HTERT RPE-1 (cell line): Measurements from ENCODE around the gene INAFM2.

Experiments used
- in situ Hi-C: fragments of 300-500 bp; cut with MboI; formaldehyde crosslinking; loops from 4 replicates; pipeline ENCODE4 v1.14.3; 2020; ENCODE audit warnings: low sequenced_read_pairs

Gene INAFM2

GRCh38 chr15:40342416-40343320 lies 19.2 kb downstream of the INAFM2 start:
- in situ Hi-C loops, result no loop called here

DNA sequence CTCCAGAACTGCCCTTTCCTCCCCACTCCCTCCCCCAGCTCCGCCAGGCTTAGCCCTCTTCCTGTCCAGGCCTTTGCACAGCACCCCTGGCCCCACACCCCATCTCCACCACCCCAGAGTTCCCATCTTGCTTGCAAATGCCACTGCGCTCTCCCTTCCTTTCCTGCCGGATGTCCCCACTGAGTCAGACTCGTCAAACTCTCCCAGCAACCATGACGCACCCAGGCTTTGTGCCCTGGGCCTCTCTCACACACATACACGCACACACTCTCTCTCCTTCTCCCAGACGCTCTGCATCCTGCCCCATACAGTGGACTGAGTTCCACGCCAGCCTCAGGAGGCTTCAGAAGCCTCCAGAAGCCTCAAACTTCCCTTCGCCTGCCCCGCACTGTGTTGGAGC lies 20.0 kb downstream of the INAFM2 start:
- in situ Hi-C loops, result no loop called here

DNA sequence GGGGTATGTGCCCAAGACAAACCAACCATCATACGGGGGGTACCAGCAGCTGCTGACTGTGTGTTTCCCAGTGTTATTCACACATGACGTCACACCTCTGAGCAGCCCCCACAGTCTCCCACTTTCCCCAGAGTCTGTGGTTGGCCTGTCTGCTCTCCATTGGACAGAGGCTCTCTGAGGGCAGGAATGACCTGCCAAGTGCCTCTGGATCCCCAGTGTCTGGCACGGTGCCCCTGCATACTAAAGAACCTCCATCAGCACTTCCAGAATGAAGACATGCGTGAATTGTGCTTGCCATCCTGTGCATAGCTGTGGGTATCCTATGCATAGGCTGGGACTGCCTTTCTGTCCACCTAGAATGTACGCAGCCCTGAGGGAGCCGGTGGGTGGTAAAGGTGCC lies 20.7 kb downstream of the INAFM2 start:
- in situ Hi-C loops, result no loop called here

- in situ Hi-C loops, result no loop called here
Observed at GRCh38 chr15:40344631-40345120, 21.2 kb downstream of the INAFM2 start.

- in situ Hi-C loops, result no loop called here
Observed at GRCh38 chr15:40345225-40345866, 21.9 kb downstream of the INAFM2 start.

DNA sequence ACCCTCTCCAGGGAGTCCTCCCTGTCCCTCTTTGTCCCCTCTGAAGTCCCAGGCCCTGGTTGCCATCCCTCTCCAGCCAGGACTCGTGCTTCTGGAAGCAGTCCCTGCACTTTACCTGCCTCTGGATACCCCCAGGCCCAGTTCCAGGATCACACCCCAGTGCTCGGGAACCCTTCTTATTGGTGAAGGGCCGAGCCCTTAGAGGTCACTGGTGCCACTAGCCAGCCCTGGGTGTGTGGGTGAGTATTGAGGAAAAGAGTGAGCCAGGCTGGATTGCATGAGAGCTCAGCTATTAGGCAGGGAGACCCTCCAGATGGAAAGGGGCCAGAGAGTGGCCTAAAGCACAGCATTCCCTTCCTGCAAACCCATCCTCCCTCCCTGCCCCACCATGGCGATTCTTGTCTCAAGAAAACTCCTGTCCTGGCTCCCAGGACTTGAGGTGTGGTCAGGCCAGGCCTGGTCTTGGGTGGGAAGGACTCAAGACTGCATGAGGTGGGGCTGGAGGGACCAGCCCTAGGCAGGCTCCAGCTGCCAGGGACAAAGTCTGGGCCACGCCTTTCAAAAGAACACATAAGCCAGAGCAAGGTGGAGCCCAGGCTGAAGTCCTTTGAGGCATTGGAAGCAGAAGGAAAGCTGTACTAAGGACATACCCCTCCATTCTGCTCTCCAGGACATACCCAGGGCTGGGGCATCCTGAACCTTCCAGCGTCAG lies 22.5 kb downstream of the INAFM2 start:
- in situ Hi-C loops, result no loop called here

- in situ Hi-C loops, result no loop called here
Observed at GRCh38 chr15:40346579-40347558, 23.4 kb downstream of the INAFM2 start.

DNA sequence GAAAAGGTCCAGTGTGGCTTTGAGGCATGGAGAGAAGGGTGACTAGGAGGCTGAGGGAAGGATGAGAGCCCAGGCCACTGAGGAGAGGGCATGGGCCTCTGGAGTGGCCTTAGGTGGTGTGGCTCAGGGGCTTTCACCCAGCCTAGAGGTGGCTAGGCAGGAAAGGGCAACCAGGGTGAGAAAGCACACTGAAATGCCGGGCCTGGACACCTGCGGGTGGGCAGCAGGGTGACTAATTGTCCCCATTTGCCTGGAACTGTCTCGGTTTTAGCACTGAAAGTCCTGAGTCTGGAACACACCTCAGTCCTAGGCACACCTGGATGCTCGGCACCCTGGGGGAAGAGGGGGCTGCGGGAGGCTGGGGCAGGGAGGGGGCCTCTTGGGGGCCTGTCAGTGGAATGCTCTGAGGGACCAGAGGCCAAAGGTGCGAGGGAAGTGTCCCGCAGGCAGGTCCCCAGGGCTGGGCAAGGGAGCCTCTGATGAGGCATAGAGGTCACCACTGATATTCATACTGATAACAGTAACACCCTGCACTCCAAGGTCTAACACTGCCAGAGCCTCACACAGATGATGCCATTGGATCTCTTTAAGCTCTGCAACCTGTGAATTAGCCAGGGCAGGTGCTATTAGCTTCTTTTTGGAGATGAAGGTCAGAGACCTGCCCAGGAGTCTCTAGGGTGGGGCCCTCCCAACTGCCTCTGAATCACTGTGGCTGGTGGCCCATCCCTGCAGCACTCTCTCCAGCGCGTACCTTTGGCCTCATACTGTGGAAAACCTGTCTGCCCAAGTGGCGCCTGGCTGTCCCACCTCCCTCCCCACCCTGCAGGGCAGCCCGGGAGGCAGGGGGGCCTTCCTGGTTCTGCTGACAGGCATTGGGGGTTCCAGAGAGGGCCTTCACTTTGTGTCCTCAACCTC lies 24.3 kb downstream of the INAFM2 start:
- in situ Hi-C loops, result no loop called here

DNA sequence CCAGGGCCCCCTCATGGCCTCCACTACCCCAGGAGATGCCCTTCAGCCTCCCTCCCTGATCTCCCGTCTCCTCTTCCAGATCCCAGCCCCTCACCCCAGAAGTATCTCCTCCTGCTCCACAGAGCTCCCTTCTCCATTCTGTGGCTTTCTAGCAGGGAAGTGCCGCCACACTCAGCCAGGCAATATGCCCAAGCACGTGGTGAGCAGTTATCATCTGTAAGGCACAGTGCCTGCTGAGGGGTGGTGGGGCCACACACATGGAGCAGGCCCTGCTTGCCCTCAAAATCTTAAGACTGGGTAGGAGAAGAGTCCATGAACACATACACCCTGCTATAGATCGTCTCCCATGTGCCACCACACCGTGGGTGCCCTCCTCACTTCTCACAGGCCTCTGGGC lies 25.0 kb downstream of the INAFM2 start:
- in situ Hi-C loops, result no loop called here

GRCh38 chr15:40349163-40349562 lies 25.7 kb downstream of the INAFM2 start:
- in situ Hi-C loops, result no loop called here

- in situ Hi-C loops, result no loop called here
Observed at GRCh38 chr15:40352281-40352901, 28.9 kb downstream of the INAFM2 start.

GRCh38 chr15:40353697-40354096 lies 30.2 kb downstream of the INAFM2 start:
- in situ Hi-C loops, result no loop called here

DNA sequence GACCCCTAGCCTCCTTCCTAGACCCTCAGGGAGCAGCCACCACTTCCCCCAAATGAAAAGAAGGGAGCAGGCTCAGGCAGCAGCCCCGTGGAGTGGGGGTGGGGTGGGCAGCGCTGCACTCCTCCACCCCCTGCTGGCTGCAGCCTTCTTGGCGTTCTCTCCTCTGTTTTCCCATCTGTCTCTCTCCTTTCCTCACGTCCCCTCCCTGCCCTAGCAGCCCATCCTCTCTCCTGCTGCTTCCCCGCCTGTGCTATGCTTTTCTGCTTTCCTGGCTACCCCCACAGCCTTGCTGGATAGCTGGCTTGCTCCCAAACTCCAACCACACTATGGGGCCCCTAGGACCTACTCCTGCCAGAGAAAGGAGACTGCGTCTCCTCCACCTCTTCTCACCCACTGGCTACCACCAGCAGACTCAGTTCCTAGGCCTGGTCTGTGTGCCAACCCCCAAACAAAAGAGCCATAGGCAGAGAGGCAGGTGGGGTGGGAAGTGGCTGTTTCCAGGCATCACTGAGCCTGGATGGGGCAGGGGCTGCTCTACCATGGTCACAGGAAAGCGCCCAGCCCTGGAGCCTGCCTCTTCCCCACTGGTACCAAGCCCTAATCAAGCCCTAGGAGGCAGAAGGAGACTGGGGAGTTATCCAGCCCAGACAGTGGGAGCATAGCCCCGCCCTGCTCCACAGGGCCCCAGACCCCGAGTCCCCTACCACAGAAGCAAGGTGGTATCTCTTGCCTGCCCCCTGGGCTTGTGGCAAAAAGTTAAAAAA lies 31.1 kb downstream of the INAFM2 start:
- in situ Hi-C loops, result no loop called here

DNA sequence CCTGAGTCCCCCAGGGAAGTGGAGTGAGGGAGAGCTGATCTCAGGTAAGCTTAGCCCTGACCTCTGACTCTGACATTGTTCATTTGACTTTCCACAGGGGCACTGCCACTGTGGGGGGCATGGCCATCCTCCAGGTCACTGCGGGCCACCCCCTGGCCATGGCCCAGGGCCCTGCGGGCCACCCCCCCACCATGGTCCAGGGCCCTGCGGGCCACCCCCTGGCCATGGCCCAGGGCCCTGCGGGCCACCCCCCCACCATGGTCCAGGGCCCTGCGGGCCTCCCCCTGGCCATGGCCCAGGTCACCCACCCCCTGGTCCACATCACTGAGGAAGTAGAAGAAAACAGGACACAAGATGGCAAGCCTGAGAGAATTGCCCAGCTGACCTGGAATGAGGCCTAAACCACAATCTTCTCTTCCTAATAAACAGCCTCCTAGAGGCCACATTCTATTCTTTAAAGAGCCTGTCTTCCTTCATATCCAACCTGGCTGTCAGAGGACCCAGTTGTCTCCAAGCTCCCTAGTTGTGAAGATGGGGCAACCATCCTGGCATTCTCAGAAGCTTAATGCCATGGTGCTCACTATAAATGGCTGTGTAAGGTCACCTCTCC lies 32.6 kb downstream of the INAFM2 start:
- in situ Hi-C loops, result no loop called here

- in situ Hi-C loops, result no loop called here
Observed at GRCh38 chr15:40357246-40357645, 33.8 kb downstream of the INAFM2 start.

DNA sequence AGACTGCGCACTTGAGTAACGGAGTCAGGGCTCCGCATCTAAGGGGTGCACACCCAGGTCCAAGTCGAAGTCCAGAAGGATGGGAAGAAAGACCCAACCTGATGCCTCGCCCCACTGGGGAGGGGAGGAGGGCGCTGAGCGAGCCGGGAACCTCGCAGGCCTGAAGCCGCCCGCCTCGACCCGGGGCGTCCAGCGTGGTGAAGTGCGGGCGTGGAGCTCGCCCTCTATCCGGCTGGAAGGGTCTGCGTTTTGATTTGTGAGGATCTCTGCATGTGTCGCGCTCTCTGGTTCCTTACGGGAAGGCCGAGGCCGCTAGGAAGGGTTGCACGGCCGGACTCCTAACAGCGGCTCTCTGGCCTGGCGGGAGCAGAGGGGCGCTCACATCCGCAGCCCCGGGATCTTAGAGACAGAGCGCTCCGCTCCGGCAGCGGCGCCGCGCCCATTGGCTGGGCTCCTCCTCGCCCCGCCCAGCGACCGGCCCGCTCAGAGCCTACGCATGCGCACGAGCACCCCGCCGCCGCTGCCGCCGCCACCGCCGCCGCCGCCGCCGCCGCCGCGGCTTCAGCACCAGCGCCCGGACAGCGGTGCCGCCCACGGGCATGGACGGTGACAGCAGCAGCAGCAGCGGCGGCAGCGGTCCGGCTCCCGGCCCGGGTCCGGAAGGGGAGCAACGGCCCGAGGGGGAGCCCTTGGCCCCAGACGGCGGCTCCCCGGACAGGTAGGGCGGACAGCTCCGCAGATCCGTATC lies 34.4 kb downstream of the INAFM2 start, which contains the start of gene DISP2:
Gene DISP2 (plus strand): TSS at position 497 of the 748 bp plus-strand sequence. CDS start 103 bp downstream, at position 600.
- in situ Hi-C loops, result no loop called here
